ENCODE results near the gene SMAD3.
"Not testable (repeated sequence)": the region's sequence is repeated elsewhere in the genome, so short reads cannot be mapped to it uniquely, and the experiment has no call there.

GRCh38 chr15:67122816-67123215 lies 57.4 kb downstream of the SMAD3 start:
- not testable (repeated sequence) for TF ChIP-seq POLR2AphosphoS5, CTCF (IDR thresholded peaks at IDR 0.05)

Measured in esophagus muscularis mucosa (tissue), 3 donors.